Measurements from ENCODE around the gene GALNS. TPM values are rescaled to one million over a fixed set of nuclear protein-coding genes. Genes with fewer than 3 reads are reported as not detected.

Gene GALNS
- total RNA-seq, 1 experiment from 2014 or later, result 10.4 TPM

DNA sequence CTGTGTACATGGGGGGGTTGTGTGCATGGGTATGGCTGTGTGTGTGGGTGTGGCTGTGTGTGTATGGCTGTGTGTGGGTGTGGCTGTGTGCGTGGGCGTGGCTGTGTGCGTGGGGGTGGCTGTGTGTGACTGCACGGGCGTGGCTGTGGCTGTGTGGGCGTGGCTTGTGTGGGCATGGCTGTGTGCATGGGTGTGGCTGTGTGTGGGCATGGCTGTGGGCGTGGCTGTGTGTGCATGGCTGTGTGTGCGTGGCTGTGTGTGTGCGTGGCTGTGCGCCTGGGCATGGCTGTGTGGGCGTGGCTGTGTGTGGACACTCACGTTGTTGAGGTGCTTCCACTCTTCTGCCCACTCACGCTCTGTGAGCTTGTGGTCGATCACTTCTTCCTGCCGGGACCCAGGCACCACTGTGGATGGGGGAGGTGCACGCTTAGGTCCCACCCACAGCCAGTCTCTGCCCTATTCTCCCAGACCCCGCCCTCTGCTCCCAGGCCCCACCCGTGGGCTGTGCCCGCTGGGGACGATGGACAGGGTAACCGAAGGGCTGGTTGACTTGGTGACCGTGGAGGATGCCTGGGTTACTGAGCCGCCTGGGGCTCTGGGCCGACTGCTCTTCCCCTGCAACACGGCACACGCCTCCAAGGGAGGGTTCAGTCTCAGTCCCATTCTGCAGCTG, 25.7 kb upstream of the GALNS start:
- Histone ChIP-seq H3K27ac (no peak overlapping the region), H3K4me3 (no peak overlapping the region), H3K27me3 (no peaks in the 10 kb centered on the region), H3K4me1 (no peaks in the 10 kb centered on the region), H3K9me3 (replicated peaks) (no peaks in the 10 kb centered on the region), H3K36me3 (no peaks in the 10 kb centered on the region)
- no peak for DNase-seq

DNA sequence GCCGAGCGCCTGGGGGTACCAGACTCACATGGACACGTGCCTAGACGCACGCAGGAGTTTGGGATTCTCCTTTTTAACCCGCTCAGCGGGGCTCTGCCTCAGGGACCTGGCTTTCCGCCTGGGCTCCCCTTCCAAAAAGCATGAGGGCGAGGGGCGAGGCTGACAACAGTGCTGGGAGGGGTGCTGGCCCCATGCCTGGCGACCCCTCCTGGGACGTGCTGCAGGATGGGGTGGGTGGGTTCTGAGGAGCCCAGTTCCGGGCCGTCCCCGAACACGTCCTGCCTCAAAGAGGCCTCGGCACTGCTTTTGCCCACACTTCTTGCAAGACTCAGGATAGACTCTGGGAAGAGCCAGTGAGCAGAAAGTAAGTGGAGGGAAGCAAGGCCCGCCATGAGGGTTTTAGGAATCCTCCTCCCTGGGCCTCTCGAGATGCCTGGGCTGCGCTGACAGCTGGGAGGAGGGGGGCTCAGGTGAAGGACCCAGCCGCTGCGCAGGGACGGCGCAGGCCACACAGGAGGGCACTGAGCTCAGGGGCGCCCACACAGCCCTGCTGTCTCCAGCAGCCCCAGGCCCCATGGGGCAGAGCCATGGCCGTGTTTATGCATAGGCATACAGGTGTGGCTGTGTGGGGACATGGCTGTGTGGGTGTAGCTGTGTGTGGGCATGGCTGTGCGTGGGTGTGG, 25.1 kb upstream of the GALNS start:
- H3K36me3 ChIP-seq, result no peaks in the 10 kb centered on the region
- no peak overlapping the region for H3K4me3 ChIP-seq
- H3K27ac ChIP-seq, result no peak overlapping the region
- no peaks in the 10 kb centered on the region for H3K4me1 ChIP-seq
- H3K9me3 ChIP-seq (replicated peaks), result no peaks in the 10 kb centered on the region
- no peak for DNase-seq
- H3K27me3 ChIP-seq, result no peaks in the 10 kb centered on the region

DNA sequence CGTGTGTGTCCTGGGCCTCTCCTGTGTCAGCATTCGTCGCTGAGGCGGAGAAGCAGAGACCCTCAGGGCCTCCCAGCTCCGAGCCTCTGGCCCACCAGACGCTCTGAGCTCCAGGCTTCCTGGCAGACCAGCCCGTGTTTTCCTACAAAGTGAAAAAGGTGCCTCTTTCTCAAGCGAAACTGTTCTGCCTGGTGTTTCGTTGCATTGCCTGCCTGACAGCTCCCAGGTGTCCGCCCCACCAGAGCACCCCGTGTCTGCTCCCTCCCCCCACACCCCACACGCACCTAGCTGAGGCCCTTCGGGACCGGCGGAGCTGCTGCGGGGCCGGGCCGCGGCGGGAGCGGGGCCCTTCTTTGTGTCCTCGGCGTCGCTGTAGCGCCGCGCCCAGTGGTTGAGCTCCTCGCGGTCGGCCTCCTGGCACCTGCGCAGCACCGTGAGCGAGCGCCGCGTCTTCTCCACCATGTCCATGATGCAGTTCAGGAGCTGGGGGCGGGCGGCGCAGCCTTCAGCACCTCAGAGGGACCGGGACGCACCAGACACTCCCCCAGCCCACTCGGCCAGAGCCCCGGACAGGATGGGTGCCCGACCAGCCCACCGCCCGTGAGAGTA, 24.4 kb upstream of the GALNS start:
- H3K4me3 ChIP-seq, result no peak overlapping the region
- no peak overlapping the region for H3K27ac ChIP-seq
- H3K4me1 ChIP-seq, result no peaks in the 10 kb centered on the region
- DNase-seq, result no peak
- H3K27me3 ChIP-seq, result no peaks in the 10 kb centered on the region
- H3K9me3 ChIP-seq (replicated peaks), result no peaks in the 10 kb centered on the region
- H3K36me3 ChIP-seq, result no peaks in the 10 kb centered on the region

DNA sequence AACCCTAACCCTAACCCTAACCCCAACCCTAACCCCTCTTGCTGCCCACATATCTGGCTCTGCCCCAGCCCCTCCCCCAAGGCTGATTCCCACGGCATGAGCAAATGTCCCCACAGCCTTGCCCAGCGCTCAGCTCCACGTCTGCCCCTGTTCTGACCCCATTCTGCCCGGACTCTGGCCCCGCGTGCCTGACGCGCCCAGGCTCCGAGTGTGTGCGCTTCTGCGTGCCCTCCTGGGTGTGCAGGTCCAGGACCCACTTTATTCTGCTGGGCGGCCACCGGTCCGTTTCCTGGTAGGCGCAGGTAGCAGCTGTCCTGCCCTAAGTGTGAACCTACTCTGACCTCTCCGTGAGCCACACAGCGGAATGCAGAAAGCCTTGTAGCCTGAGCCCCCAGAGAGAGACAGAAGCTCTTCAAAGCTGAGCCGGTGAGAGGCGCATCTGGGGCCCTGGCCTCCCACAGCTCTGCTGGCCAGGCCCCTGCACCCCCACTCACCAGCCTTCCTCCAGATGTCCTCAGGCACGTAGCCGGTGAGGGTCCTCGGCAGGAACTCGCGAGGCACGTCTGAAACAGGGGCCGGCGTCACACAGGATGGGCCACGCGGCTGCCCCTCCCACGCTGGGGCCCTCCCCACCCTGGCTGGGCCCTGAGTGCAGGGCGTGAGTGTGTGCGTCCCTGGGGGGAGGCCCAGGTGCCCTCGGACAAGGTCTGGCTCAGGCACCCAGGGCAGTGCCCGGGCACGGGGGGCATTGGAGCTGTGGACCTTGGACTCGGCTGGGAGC, 23.7 kb upstream of the GALNS start:
- no peaks in the 10 kb centered on the region for H3K9me3 ChIP-seq (replicated peaks)
- DNase-seq, result no peak
- no peak overlapping the region for H3K27ac ChIP-seq
- H3K36me3 ChIP-seq, result no peaks in the 10 kb centered on the region
- H3K4me3 ChIP-seq, result no peak overlapping the region
- no peaks in the 10 kb centered on the region for H3K27me3 ChIP-seq
- no peaks in the 10 kb centered on the region for H3K4me1 ChIP-seq

DNA sequence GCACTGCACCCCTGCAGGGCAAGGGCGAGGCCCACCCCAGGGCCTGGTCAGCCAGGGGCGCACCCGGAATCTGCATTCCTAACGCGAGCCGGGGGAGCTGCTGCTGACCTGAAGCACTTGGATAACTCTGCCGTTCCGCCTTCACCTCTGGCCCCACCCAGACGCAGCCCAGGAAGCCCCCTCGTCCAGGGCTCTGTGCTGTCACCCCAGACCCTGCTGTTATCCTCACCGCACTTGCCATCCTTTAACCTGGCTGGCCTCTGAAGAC, 23.0 kb upstream of the GALNS start:
- Histone ChIP-seq H3K27ac (no peak overlapping the region), H3K9me3 (replicated peaks) (no peaks in the 10 kb centered on the region), H3K4me1 (no peaks in the 10 kb centered on the region), H3K4me3 (no peak overlapping the region), H3K27me3 (no peaks in the 10 kb centered on the region), H3K36me3 (no peaks in the 10 kb centered on the region)
- DNase-seq, result no peak

DNA sequence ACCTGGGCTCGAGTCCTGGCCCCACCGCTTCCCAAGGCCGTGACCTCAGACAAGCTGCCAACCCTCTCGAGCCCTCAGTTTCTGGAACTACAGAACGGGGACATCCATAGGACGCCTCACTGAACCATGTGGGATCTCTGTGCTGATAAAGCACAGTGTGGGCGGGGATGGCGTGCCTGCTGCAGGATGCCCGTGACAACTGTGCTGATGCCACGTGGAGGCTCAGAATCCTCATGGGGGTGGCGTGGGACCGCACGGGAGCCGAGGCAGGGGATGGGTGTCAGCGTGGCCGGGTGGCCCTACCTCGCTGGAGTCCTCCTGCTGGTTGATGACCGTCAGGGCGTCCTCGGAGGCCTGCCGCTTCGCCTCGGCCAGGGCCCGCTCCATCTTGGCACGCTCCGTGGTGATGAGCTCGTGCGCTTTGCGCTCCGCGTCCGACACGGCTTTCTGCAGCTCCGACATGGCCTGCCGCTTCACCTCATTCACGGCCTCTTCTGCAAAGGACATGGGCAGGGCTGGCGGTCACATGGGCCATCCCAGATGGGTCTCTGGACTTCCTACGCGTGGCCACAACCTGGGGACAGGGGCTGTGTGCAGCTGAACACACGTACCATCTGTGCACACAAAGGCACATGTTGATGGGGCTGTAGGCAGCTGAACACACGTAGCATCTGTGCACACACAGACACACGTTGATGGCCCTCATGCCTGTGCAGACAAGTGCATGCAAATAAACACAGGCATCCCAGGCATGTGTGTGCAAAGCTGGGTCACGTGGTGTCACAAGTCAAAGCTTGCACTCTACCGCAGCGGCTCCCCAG, 22.4 kb upstream of the GALNS start:
- Histone ChIP-seq H3K27ac (no peak overlapping the region), H3K4me1 (no peaks in the 10 kb centered on the region), H3K36me3 (no peaks in the 10 kb centered on the region), H3K4me3 (no peak overlapping the region), H3K27me3 (no peaks in the 10 kb centered on the region), H3K9me3 (replicated peaks) (no peaks in the 10 kb centered on the region)
- DNase-seq, result no peak

DNA sequence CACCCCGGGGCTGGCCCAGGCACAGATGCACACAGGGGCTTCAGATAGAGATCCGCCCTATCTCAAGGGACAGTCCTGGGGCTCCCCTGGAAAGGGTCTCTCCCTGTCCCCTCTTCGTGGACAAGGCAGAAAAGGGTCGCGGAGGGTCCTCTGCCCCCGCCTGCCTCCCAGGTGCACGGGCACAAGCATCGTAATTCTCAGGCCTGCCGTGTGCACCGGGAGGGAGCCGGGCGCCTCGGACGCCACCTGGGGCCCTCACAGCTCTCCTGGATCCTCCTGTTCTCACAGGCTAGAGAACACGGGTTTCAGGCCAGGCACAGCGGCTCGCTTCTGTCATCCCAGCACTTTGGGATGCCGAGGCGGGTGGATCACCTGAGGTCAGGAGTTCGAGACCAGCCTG, 21.6 kb upstream of the GALNS start:
- H3K4me3 ChIP-seq, result no peak overlapping the region
- H3K36me3 ChIP-seq, result no peaks in the 10 kb centered on the region
- no peak overlapping the region for H3K27ac ChIP-seq
- no peaks in the 10 kb centered on the region for H3K9me3 ChIP-seq (replicated peaks)
- no peaks in the 10 kb centered on the region for H3K27me3 ChIP-seq
- DNase-seq, result no peak
- H3K4me1 ChIP-seq, result no peaks in the 10 kb centered on the region

DNA sequence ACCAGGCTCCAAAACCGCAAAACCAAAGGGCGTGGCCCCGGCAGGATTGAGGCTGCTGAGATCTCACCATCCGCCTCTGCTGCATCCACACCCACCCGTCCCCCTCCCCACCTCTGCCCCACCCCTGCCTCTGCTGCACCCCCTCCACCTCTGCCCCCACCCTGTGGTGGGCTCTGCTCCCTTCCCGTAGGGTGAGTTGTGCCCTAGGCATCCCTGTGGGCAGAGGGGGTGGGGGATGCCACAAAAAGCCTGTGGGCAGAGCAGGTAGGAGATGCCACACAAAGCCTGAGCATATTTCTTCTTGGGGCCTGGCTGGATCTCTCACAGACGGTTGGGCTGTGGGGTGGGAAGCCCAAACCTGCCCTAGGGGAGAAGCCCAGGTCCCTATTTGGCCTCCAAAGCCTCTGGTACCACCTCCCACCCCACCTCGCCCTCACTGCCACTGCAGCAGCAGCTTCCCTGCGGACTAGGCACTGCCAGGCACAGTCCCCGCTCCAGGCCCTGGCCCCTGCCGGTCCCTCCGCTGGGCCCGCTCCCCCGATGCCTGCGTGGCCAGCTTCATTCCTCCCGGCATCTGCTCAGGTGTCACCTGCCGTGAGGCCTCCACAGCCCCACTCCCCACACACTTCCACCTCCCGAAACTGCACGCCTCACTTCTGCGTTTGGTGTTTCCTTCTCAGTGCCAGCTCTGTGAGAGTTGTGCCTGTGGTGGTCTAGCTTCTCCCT, 21.0 kb upstream of the GALNS start:
- no peaks in the 10 kb centered on the region for H3K4me1 ChIP-seq
- DNase-seq, result no peak
- H3K36me3 ChIP-seq, result no peaks in the 10 kb centered on the region
- H3K9me3 ChIP-seq (replicated peaks), result no peaks in the 10 kb centered on the region
- H3K27ac ChIP-seq, result no peak overlapping the region
- no peak overlapping the region for H3K4me3 ChIP-seq
- H3K27me3 ChIP-seq, result no peaks in the 10 kb centered on the region

DNA sequence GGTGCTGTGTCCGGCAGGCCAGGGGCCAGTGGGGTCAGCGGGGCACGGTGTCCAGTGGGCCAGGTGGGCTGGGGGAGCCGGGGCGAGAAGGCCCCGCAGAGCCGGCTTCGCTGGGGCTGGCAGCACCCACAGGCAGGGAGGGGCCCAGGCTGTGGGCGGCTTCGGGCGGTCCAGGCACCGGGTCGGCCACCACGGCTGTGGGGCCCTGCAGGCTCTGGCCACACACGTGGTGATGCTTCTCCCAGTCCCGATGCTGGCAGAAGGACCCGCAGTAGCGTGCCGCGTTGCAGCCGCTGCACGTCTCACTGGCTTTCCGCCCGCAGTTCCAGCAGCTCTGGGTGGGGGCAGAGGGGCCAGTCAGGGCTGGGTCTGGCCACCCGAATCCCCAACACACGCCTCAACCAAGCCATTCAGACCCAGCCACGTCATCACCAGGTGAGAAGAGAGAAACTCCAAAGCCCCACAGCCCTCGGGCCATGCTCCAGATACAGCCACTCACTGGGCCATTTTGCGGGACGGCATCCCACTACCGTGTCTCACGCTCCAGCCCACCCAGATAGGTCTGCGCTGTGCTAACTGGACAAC, 20.3 kb upstream of the GALNS start:
- no peaks in the 10 kb centered on the region for H3K9me3 ChIP-seq (replicated peaks)
- no peaks in the 10 kb centered on the region for H3K36me3 ChIP-seq
- H3K27me3 ChIP-seq, result no peaks in the 10 kb centered on the region
- no peaks in the 10 kb centered on the region for H3K4me1 ChIP-seq
- H3K4me3 ChIP-seq, result no peak overlapping the region
- no peak overlapping the region for H3K27ac ChIP-seq
- DNase-seq, result no peak

DNA sequence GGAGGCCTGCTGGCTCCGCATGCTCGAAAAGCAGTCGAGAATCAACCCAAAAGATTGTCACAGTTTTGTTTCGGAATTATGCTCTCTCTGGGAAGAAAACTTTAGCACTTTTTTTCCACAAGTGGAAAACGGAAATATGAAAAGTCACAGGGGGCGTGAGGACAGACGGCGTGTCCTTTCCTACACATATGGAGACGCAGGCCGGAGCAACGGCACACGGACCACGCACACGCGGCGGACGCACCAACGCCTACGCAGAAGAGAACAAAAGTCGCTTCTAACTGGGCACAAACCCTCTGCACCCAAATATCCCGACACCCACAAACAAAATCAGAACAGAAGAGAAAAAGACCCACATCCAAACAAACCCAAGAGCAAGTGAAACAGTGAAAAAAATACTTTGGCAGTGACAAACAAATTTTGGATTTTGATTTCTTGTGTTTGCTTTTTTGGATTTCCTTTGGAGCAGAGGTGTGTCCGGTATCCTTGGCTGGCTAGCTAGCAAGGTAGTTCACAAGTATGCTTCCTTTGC, 19.0 kb upstream of the GALNS start:
- Histone ChIP-seq H3K27me3 (peaks cover 6% of the 10 kb centered on the region), H3K36me3 (no peaks in the 10 kb centered on the region), H3K27ac (no peak overlapping the region), H3K9me3 (replicated peaks) (no peaks in the 10 kb centered on the region), H3K4me3 (no peak overlapping the region), H3K4me1 (no peaks in the 10 kb centered on the region; the same call in 1 of the 2 replicates)
- DNase-seq, result no peak

DNA sequence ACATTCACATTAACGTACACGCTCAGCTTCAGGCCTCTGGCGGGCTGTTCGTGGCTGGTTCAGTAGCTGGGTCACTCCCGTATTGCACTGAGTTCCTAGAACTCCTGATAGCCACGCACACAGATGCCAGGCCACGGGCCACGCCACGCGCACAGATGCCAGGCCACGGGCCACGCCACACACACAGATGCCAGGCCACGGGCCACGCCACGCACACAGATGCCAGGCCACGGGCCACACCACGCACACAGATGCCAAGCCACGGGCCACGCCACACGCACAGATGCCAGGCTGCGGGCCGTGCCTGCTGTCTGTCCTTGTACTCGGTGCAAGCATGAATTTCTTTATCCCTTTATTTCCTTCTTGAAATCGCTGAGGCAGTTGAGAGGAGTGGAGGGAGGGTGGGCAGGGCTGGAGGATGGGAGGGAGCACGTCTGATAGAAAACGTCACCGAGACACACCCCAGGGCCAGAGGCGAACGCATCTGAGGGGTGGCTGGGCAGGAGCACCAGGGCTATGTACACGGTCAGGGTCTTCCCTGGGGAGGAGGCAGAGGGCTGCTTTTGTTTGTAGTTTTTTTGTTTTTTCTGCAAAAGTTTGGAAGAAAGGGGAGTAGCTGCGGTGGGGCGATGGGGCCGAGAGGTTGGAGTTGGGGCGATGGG, 18.3 kb upstream of the GALNS start:
- Histone ChIP-seq H3K27ac (no peak overlapping the region), H3K36me3 (no peaks in the 10 kb centered on the region), H3K9me3 (replicated peaks) (no peaks in the 10 kb centered on the region), H3K4me3 (no peak overlapping the region), H3K27me3 (peaks cover 12% of the 10 kb centered on the region), H3K4me1 (peaks cover 4% of the 10 kb centered on the region; the same call in 1 of the 2 replicates)
- DNase-seq, result no peak

DNA sequence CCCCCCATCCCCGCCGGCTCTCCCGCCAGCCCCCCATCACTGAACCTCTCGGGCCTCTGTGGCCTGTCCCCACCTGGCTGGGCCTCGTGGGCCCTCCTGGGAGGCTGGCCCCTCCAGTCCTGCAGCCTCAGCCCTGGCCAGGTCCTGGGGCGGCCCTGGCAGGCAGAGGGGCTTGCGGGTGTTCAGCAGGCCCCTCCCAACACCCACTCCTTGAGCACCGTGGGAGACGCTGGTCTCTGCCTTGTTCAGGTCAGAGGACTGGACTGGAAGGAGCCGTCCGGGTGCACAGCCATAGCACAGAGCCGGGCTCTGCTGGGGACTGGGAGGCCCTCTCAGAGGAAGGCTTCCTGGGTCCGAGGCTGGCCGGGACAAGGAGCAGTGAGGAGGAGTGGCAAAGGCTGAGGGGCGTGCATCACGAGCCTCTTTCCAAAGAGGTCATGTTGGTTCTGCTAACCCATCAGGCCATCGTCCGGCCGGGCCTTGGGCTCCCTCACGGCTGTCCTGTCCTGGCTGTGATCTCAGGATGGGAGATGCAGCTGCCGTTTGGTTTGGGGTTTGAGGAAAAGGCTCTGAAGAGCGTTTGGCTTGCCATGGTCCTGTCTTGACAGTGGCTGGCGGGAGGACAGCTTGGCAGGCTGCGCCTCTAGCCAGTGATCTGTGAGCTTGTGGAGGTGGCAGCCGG, 16.0 kb upstream of the GALNS start:
- DNase-seq, result peak in 1 of 2 experiments; percentile 34
- H3K9me3 ChIP-seq (replicated peaks), result no peaks in the 10 kb centered on the region
- no peak overlapping the region for H3K4me3 ChIP-seq
- no peaks in the 10 kb centered on the region for H3K36me3 ChIP-seq
- peaks cover 27% of the 10 kb centered on the region for H3K27me3 ChIP-seq
- peaks cover 4% of the 10 kb centered on the region; the same call in 1 of the 2 replicates for H3K4me1 ChIP-seq
- H3K27ac ChIP-seq, result no peak overlapping the region

All from SJCRH30 (cell line).